H1 (cell line): Measurements from ENCODE around the gene AHNAK2. TPM values are rescaled to one million over a fixed set of nuclear protein-coding genes. Genes with fewer than 3 reads are reported as not detected.

Source experiments
- CTCF ChIA-PET: fragments of 300-600 bp; sonication (Branson Sonifier 250); formaldehyde crosslinking; loops from one replicate; lab custom pipeline; 2021; ENCODE audit not compliant: partially characterized antibody; lab: Charles Lee
- POLR2A ChIA-PET: fragments of 300-600 bp; sonication (Branson Sonifier 250); formaldehyde crosslinking; loops from one replicate; lab custom pipeline; 2021; ENCODE audit warnings: inconsistent platforms; ENCODE audit not compliant: partially characterized antibody; lab: Charles Lee
- DNase-seq, 2 experiments: peaks; one replicate each; pipeline versions ENCODE4 v3.0.0 to v3.0.0-alpha.2; 2010 to 2022; ENCODE audit warnings: low spot score in 2 of 2, low read depth in 1 of 2, mixed read lengths in 1 of 2
- FAIRE-seq: peaks from 2 replicates; lab custom pipeline; 2011; peaks lifted over from hg19 to GRCh38; lab: Jason Lieb, UNC
- H2AFZ ChIP-seq: 2 replicates; pipeline ENCODE4 v1.8.1; 2012; ENCODE audit warnings: low read length, inconsistent platforms
- H2AK5ac ChIP-seq: 2 replicates; pipeline ENCODE4 v1.6.1; 2013; ENCODE audit warnings: low read depth, low read length
- H2BK120ac ChIP-seq: replicated peaks from 2 replicates; pipeline ENCODE3; 2013; ENCODE audit warnings: low read depth, low read length, inconsistent platforms
- H2BK12ac ChIP-seq: 2 replicates; pipeline ENCODE4 v1.6.1; 2013; ENCODE audit warnings: low read depth, low read length
- H2BK15ac ChIP-seq: 2 replicates; pipeline ENCODE4 v1.6.1; 2013; ENCODE audit warnings: low read length
- H2BK20ac ChIP-seq: 2 replicates; pipeline ENCODE4 v1.6.1; 2013; ENCODE audit warnings: low read length
- H2BK5ac ChIP-seq: 2 replicates; pipeline ENCODE4 v1.6.1; 2013; ENCODE audit warnings: low read depth, low read length
- H3K14ac ChIP-seq: 2 replicates; pipeline ENCODE4 v1.6.1; 2013; ENCODE audit warnings: inconsistent platforms; ENCODE audit not compliant: insufficient read length
- H3K18ac ChIP-seq: 2 replicates; pipeline ENCODE4 v1.6.1; 2013; ENCODE audit warnings: low read length; ENCODE audit errors: extremely low read depth
- H3K23ac ChIP-seq: 2 replicates; pipeline ENCODE4 v1.6.1; 2013; ENCODE audit warnings: inconsistent platforms; ENCODE audit not compliant: insufficient read length
- H3K23me2 ChIP-seq: 2 replicates; pipeline ENCODE4 v1.6.1; 2013; ENCODE audit warnings: low read depth, low read length
- H3K27ac ChIP-seq: 2 replicates; pipeline ENCODE4 v1.6.1; 2011; ENCODE audit warnings: low read depth, low read length, inconsistent platforms
- H3K27me3 ChIP-seq, 4 experiments: replicated peaks in 1 of 4; 1 replicate in 1 of 4; 2 replicates in 3 of 4; pipeline versions ENCODE4 v1.6.1 to v1.8.1; 2011 to 2013; ENCODE audit warnings: low read length in 3 of 4, mild to moderate bottlenecking in 3 of 4, inconsistent platforms in 2 of 4, mixed read lengths in 2 of 4, moderate library complexity in 1 of 4; ENCODE audit not compliant: control insufficient read depth in 3 of 4, insufficient read depth in 3 of 4; ENCODE audit errors: extremely low read depth in 1 of 4
- H3K36me3 ChIP-seq, 4 experiments: 2 replicates each; pipeline versions ENCODE4 v1.6.1 to v1.8.1; 2011 to 2013; ENCODE audit warnings: mild to moderate bottlenecking in 4 of 4, low read length in 3 of 4, moderate library complexity in 2 of 4, control low read depth in 1 of 4, inconsistent platforms in 1 of 4; ENCODE audit not compliant: insufficient read depth in 4 of 4, control insufficient read depth in 2 of 4
- H3K4ac ChIP-seq: replicated peaks from 2 replicates; pipeline ENCODE3; 2013; ENCODE audit warnings: low read length, low read depth, mixed read lengths, inconsistent platforms; ENCODE audit not compliant: insufficient read length
- H3K4me1 ChIP-seq, 4 experiments: replicated peaks in 1 of 4; 1 replicate in 1 of 4; 2 replicates in 3 of 4; pipeline versions ENCODE4 v1.6.1 to v1.8.1; 2011 to 2013; ENCODE audit warnings: low read length in 3 of 4, inconsistent platforms in 2 of 4, mixed read lengths in 1 of 4; ENCODE audit not compliant: insufficient read depth in 4 of 4, control insufficient read depth in 3 of 4
- H3K4me2 ChIP-seq, 2 experiments: 2 replicates each; pipeline versions ENCODE4 v1.6.1 to v1.8.1; 2011 to 2013; ENCODE audit warnings: low read depth in 2 of 2, low read length in 2 of 2, control low read depth in 1 of 2, inconsistent platforms in 1 of 2, mild to moderate bottlenecking in 1 of 2; ENCODE audit not compliant: insufficient read depth in 1 of 2
- H3K4me3 ChIP-seq, 4 experiments: fragments of 200-600, 300-600 bp in 1 of 4; sonication (generic), shearing (Covaris generic), sonication (Bioruptor Twin) in 1 of 4; 2 replicates each; pipeline versions ENCODE4 v1.5.1 to v1.8.1; 2011 to 2016; ENCODE audit warnings: low read length in 4 of 4, low read depth in 3 of 4, control low read depth in 2 of 4, inconsistent platforms in 2 of 4, mild to moderate bottlenecking in 2 of 4, mixed read lengths in 1 of 4, moderate library complexity in 1 of 4; ENCODE audit not compliant: insufficient read depth in 2 of 4; ENCODE audit errors: extremely low read depth in 1 of 4
- H3K56ac ChIP-seq: replicated peaks from 2 replicates; pipeline ENCODE3; 2013; ENCODE audit warnings: low read depth, mild to moderate bottlenecking, mixed read lengths, low read length, inconsistent platforms; ENCODE audit not compliant: insufficient read length
- H3K79me1 ChIP-seq: 2 replicates; pipeline ENCODE4 v1.6.1; 2013; ENCODE audit warnings: low read depth, low read length, control low read depth
- H3K79me2 ChIP-seq, 2 experiments: 2 replicates each; pipeline versions ENCODE4 v1.6.1 to v1.8.1; 2012 to 2013; ENCODE audit warnings: low read length in 2 of 2, mild to moderate bottlenecking in 2 of 2, inconsistent platforms in 1 of 2; ENCODE audit not compliant: insufficient read depth in 2 of 2, control insufficient read depth in 1 of 2
- H3K9ac ChIP-seq, 4 experiments: replicated peaks in 1 of 4; 1 replicate in 1 of 4; 2 replicates in 3 of 4; pipeline versions ENCODE4 v1.6.1 to v1.8.1; 2011 to 2013; ENCODE audit warnings: low read depth in 3 of 4, low read length in 3 of 4, control low read depth in 2 of 4, mild to moderate bottlenecking in 2 of 4, moderate library complexity in 2 of 4, inconsistent platforms in 1 of 4; ENCODE audit errors: extremely low read depth in 1 of 4
- H3K9me3 ChIP-seq, 2 experiments: 2 replicates each; pipeline versions ENCODE4 v1.6.1 to v1.8.1; 2012 to 2013; ENCODE audit warnings: mild to moderate bottlenecking in 2 of 2, moderate library complexity in 2 of 2, control low read depth in 1 of 2, inconsistent platforms in 1 of 2, low read depth in 1 of 2, low read length in 1 of 2, mixed read lengths in 1 of 2; ENCODE audit not compliant: insufficient read depth in 2 of 2
- H4K20me1 ChIP-seq, 2 experiments: replicated peaks in 1 of 2; 2 replicates each; pipeline versions ENCODE3 to v1.8.1; 2011 to 2013; ENCODE audit warnings: inconsistent platforms in 2 of 2, low read length in 2 of 2, mild to moderate bottlenecking in 1 of 2; ENCODE audit not compliant: insufficient read depth in 2 of 2, control insufficient read depth in 1 of 2
- H4K5ac ChIP-seq: 2 replicates; pipeline ENCODE4 v1.6.1; 2013; ENCODE audit warnings: low read length, low read depth, mixed read lengths, inconsistent platforms; ENCODE audit not compliant: insufficient read length
- H4K8ac ChIP-seq: 2 replicates; pipeline ENCODE4 v1.8.0; 2013; ENCODE audit warnings: mild to moderate bottlenecking, moderate library complexity, low read length, inconsistent platforms; ENCODE audit not compliant: insufficient read depth; ENCODE audit errors: extremely low read depth
- H4K91ac ChIP-seq: replicated peaks from 2 replicates; pipeline ENCODE3; 2013; ENCODE audit warnings: low read length, mixed read lengths, inconsistent platforms; ENCODE audit not compliant: insufficient read length
- RAD21 ChIP-seq, 2 experiments: IDR thresholded peaks in 1 of 2; conservative IDR thresholded peaks in 1 of 2; 2 replicates each; pipeline ENCODE4 v1.6.1; 2011; ENCODE audit warnings: low read depth in 2 of 2, low read length in 2 of 2, improper control_type of control experiment in 1 of 2, inconsistent platforms in 1 of 2, mild to moderate bottlenecking in 1 of 2, moderate library complexity in 1 of 2
- TBP ChIP-seq: IDR thresholded peaks from 2 replicates; pipeline ENCODE4 v1.6.1; 2011; ENCODE audit warnings: low read depth, low read length, improper control_type of control experiment
- WGBS, 2 experiments: shearing (Covaris generic) in 1 of 2; methylation state at CpG; one replicate each; pipeline versions ENCODE4 v1.1.6 to v1.1.7; 2013 to 2015; ENCODE audit warnings: low lambda C conversion rate in 2 of 2, mixed read lengths in 2 of 2, inconsistent platforms in 1 of 2, low coverage in 1 of 2, missing lambda C conversion rate in 1 of 2; ENCODE audit not compliant: insufficient replicate concordance in 2 of 2, insufficient coverage in 1 of 2, insufficient read length in 1 of 2; ENCODE audit errors: extremely low coverage in 1 of 2, missing lambda C conversion rate in 1 of 2; 5-methylcytosine and 5-hydroxymethylcytosine counted together
- polyA plus RNA-seq, 7 experiments: library from polyadenylated mRNA; depleted of rRNA in 3 of 7; stranded (reverse) in 5 of 7; unstranded in 2 of 7; fragments of >200 nt in 5 of 7; fragments of 200-250 nt in 2 of 7; gene quantifications; 1 replicate in 5 of 7; 2 replicates in 1 of 7; 4 replicates in 1 of 7; pipeline versions ENCODE4 v1.2.1 to v1.2.3, GENCODE V29; 2011 to 2013; ENCODE audit warnings: missing spikeins in 2 of 7, mixed read lengths in 2 of 7
- total RNA-seq: library from RNA; stranded (reverse); fragmentation: NEBNext Ultra II Directional; extraction: Animal tissue kit (Norgen Biotek cat#: 25700); gene quantifications from 2 replicates; pipeline ENCODE4 v1.2.1, GENCODE V29; 2021

Gene AHNAK2
- total and polyA plus RNA-seq, 2 of the 8 experiments (the other 6 are each of a cell fraction or from before 2014, with no cell fraction given) = 0.95 to 2.0 TPM

- H2BK12ac ChIP-seq = no peak overlapping the region
- no peak overlapping the region for H3K14ac ChIP-seq
- H3K23ac ChIP-seq = no peak overlapping the region
- H3K27ac ChIP-seq = no peak overlapping the region
- peak overlapping the region; percentile 61 for H2BK15ac ChIP-seq
- ChIA-PET CTCF (interaction anchor here (0.6 to 1.4 kb wide), 5 partner anchors 9 to 292 kb away, joined by 3 to 4 read pairs (median 3); no protein-coding TSS in a partner anchor), POLR2A (no interaction called here)
- no peak overlapping the region for H3K4me3 ChIP-seq
- no peaks in the 10 kb centered on the region for H3K79me2 ChIP-seq
- 64% methylated on average over 7 of the region's 9 CpGs; no CpG with 5 or more reads in 1 of the 2 experiments for WGBS, 2 experiments
- no peak overlapping the region for H3K56ac ChIP-seq
- peaks cover 0 to 2% of the 10 kb centered on the region in 2 experiments for H4K20me1 ChIP-seq
- H3K9me3 ChIP-seq = no peaks in the 10 kb centered on the region
- no peak overlapping the region for H4K5ac ChIP-seq
- no peak overlapping the region for H2BK120ac ChIP-seq
- H3K79me1 ChIP-seq = no peaks in the 10 kb centered on the region
- peaks cover 0 to 4% (median 0%) of the 10 kb centered on the region in 4 experiments; a peak in 1 of 8 replicates for H3K36me3 ChIP-seq
- no peak overlapping the region for H3K4ac ChIP-seq
- peaks cover 27 to 63% (median 48%) of the 10 kb centered on the region in 4 experiments for H3K27me3 ChIP-seq
- no peak for FAIRE-seq
- H2BK5ac ChIP-seq = no peak overlapping the region
- H3K4me2 ChIP-seq = peak overlapping the region; percentile 78 to 80; a peak in 3 of 4 replicates
- H2BK20ac ChIP-seq = no peak overlapping the region
- no peak for DNase-seq
- no peak overlapping the region; the same call in 1 of the 2 replicates for H4K8ac ChIP-seq
- H2AK5ac ChIP-seq = no peak overlapping the region
- no peak overlapping the region for H3K9ac ChIP-seq
- peaks cover 12% of the 10 kb centered on the region; the same call in 1 of the 2 replicates for H3K23me2 ChIP-seq
- H2AFZ ChIP-seq = no peak overlapping the region
- peaks cover 0 to 14% (median 8%) of the 10 kb centered on the region in 4 experiments; a peak in 5 of 7 replicates for H3K4me1 ChIP-seq
- no peak overlapping the region for H4K91ac ChIP-seq
- H3K18ac ChIP-seq = no peak overlapping the region
- TF ChIP-seq TBP (no peak), RAD21 (IDR thresholded peaks at IDR 0.05 in 1 of 2, conservative IDR thresholded peaks at IDR 0.05 in 1 of 2; ENCODE audit: low read depth in 2 of 2, low read length in 2 of 2) (no peak)
Measured at GRCh38 chr14:104931304-104931770, 46.8 kb downstream of the AHNAK2 start.
